GM23248 (cell line): ENCODE results near the gene GADD45G. TPM values are rescaled to one million over a fixed set of nuclear protein-coding genes. Genes with fewer than 3 reads are reported as not detected.
A peak's percentile ranks its signal among the peaks of the same experiment; 100 is the strongest.

Experiments used
- DNase-seq: peaks from one replicate; pipeline ENCODE4 v3.0.0-alpha.2; 2015
- H2AFZ ChIP-seq: fragments of 200-600 bp; sonication (generic); 2 replicates; pipeline ENCODE4 v1.6.1; 2016; ENCODE audit warnings: antibody characterized with exemption
- H3F3A ChIP-seq: fragments of 200-600 bp; sonication (generic); 2 replicates; pipeline ENCODE4 v1.6.1; 2016; ENCODE audit warnings: mild to moderate bottlenecking, antibody characterized with exemption, mixed run types; ENCODE audit not compliant: insufficient read depth
- H3K27ac ChIP-seq: fragments of 200-600 bp; sonication (generic); 2 replicates; pipeline ENCODE4 v1.5.1; 2016; ENCODE audit warnings: mild to moderate bottlenecking
- H3K27me3 ChIP-seq: fragments of 200-600 bp; sonication (generic); replicated peaks from 2 replicates; pipeline ENCODE4 v1.6.1; 2016; ENCODE audit warnings: mild to moderate bottlenecking; ENCODE audit not compliant: insufficient read depth
- H3K36me3 ChIP-seq: fragments of 200-600 bp; sonication (generic); 2 replicates; pipeline ENCODE4 v1.6.1; 2016; ENCODE audit warnings: low read depth, mild to moderate bottlenecking
- H3K4me1 ChIP-seq: fragments of 200-600 bp; sonication (generic); 2 replicates; pipeline ENCODE4 v1.6.1; 2016; ENCODE audit warnings: mild to moderate bottlenecking; ENCODE audit not compliant: insufficient read depth
- H3K4me2 ChIP-seq: fragments of 200-600 bp; sonication (generic); one replicate; pipeline ENCODE4 v1.6.1; 2016; ENCODE audit warnings: mild to moderate bottlenecking; ENCODE audit not compliant: unreplicated experiment
- H3K4me3 ChIP-seq: fragments of 200-600 bp; sonication (generic); 2 replicates; pipeline ENCODE4 v1.5.1; 2016; ENCODE audit warnings: mild to moderate bottlenecking
- H3K79me2 ChIP-seq: fragments of 200-600 bp; sonication (generic); 2 replicates; pipeline ENCODE4 v1.6.1; 2016; ENCODE audit warnings: mild to moderate bottlenecking; ENCODE audit not compliant: insufficient read depth
- H3K9ac ChIP-seq: fragments of 200-600 bp; sonication (generic); 2 replicates; pipeline ENCODE4 v1.6.1; 2016; ENCODE audit warnings: mild to moderate bottlenecking
- H3K9me2 ChIP-seq: fragments of 200-600 bp; sonication (generic); 2 replicates; pipeline ENCODE4 v1.6.1; 2016; ENCODE audit warnings: mixed run types, mild to moderate bottlenecking, moderate library complexity; ENCODE audit not compliant: insufficient read depth
- H3K9me3 ChIP-seq: fragments of 200-600 bp; sonication (generic); one replicate; pipeline ENCODE4 v1.6.1; 2017; ENCODE audit warnings: low read depth
- H4K20me1 ChIP-seq: fragments of 200-600 bp; sonication (generic); 2 replicates; pipeline ENCODE4 v1.6.0; 2016; ENCODE audit not compliant: insufficient read depth
- EZH2 ChIP-seq: fragments of 200-600 bp; sonication (generic); IDR thresholded peaks from 2 replicates; pipeline ENCODE4 v1.6.1; 2018; ENCODE audit warnings: antibody characterized with exemption, mild to moderate bottlenecking; ENCODE audit not compliant: insufficient read depth, poor library complexity, severe bottlenecking
- EZH2phosphoT487 ChIP-seq: fragments of 200-600 bp; sonication (generic); IDR thresholded peaks from 2 replicates; pipeline ENCODE4 v1.6.1; 2018; ENCODE audit warnings: antibody characterized with exemption, moderate library complexity, mild to moderate bottlenecking, low read depth; ENCODE audit not compliant: insufficient read depth
- WGBS, 2 experiments: methylation state at CpG; one replicate each; pipeline ENCODE4 v1.1.6; 2015 to 2017; ENCODE audit warnings: low lambda C conversion rate in 2 of 2, low coverage in 1 of 2; ENCODE audit errors: missing lambda C conversion rate in 2 of 2; 5-methylcytosine and 5-hydroxymethylcytosine counted together
- in situ Hi-C: fragments of 300-500 bp; cut with MboI; formaldehyde crosslinking; loops from 2 replicates; pipeline ENCODE4 v1.15.0; 2020
- polyA plus RNA-seq: library from polyadenylated mRNA; unstranded; fragments of >200 nt; fragmentation: Nextera tagmentation; extraction: Ambion mirVana; gene quantifications from 2 replicates; pipeline ENCODE4 v1.2.1, GENCODE V29; 2016
- total RNA-seq: library from RNA; depleted of rRNA; stranded (reverse); fragments of >200 nt; shearing (Covaris generic); gene quantifications from 2 replicates; pipeline ENCODE4 v1.2.3, GENCODE V29; 2014

GADD45G gene
- total and polyA plus RNA-seq, 2 experiments from 2014 or later = 0.54 to 1.2 TPM

GRCh38 chr9:89595646-89596045, 9.2 kb upstream of the GADD45G start:
- H3K9me2 ChIP-seq = no peaks in the 10 kb centered on the region
- H3K36me3 ChIP-seq = no peaks in the 10 kb centered on the region
- no peak overlapping the region for H2AFZ ChIP-seq
- no peak overlapping the region for H3K4me2 ChIP-seq
- H3K4me3 ChIP-seq = no peak overlapping the region
- DNase-seq = no peak
- in situ Hi-C loops = loop anchor here (10.0 kb wide), 1 partner anchor 1269 kb away; no protein-coding TSS in a partner anchor
- no peak overlapping the region for H3K9ac ChIP-seq
- H3K9me3 ChIP-seq = no peaks in the 10 kb centered on the region
- H3K4me1 ChIP-seq = no peaks in the 10 kb centered on the region
- no peaks in the 10 kb centered on the region for H3F3A ChIP-seq
- 60% methylated on average over 3 of the region's 3 CpGs for WGBS, 2 experiments
- peaks cover 18% of the 10 kb centered on the region; the same call in 1 of the 2 replicates for H3K27me3 ChIP-seq
- no peaks in the 10 kb centered on the region for H4K20me1 ChIP-seq
- TF ChIP-seq EZH2phosphoT487 (no peak), EZH2 (no peak)
- no peaks in the 10 kb centered on the region for H3K79me2 ChIP-seq
- H3K27ac ChIP-seq = no peak overlapping the region

DNA sequence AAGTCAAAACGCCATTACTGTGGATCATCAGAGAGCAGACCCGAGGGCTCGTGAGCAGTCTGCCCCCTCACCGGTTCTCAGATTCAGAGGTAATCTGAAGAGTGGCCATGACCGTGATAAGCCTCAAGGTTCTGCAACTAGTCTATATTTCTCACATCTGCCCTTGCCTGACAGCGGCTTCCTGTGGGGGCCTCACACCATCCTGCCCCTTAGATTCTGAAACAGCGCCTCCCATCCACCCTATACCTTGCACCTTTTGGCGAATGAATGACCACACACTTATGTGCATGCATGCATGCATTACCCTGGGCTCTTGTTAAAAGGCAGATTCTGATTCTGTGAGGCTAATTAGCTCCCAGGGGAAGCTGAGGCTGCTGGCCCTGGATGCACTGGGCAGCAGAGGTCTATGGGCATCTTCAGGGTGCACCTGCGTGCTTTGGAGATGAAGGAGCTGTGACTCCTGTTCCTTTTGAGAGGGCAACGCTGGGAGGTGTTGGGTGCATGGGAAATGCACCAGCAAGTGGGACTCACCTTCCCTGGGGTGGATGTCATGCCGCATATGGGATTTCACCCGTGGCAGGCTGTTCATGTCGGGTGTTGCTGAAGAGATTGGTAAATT, 7.8 kb upstream of the GADD45G start:
- H3K36me3 ChIP-seq = no peaks in the 10 kb centered on the region
- H3K9ac ChIP-seq = no peak overlapping the region
- no peak overlapping the region for H3K4me2 ChIP-seq
- H3K9me2 ChIP-seq = no peaks in the 10 kb centered on the region
- no peaks in the 10 kb centered on the region for H3K79me2 ChIP-seq
- no peaks in the 10 kb centered on the region for H3K9me3 ChIP-seq
- no peaks in the 10 kb centered on the region for H4K20me1 ChIP-seq
- in situ Hi-C loops = loop anchor here (10.0 kb wide), 1 partner anchor 1268 kb away; no protein-coding TSS in a partner anchor
- 63 to 64% methylated on average over 13 of the region's 13 CpGs for whole genome bisulfite sequencing, 2 experiments
- peaks cover 18% of the 10 kb centered on the region; the same call in 1 of the 2 replicates for H3K27me3 ChIP-seq
- no peaks in the 10 kb centered on the region for H3F3A ChIP-seq
- H2AFZ ChIP-seq = no peak overlapping the region
- DNase-seq = no peak
- no peak for TF ChIP-seq EZH2
- no peak for TF ChIP-seq EZH2phosphoT487
- H3K4me1 ChIP-seq = no peaks in the 10 kb centered on the region
- H3K27ac ChIP-seq = no peak overlapping the region
- no peak overlapping the region for H3K4me3 ChIP-seq

- no peaks in the 10 kb centered on the region for H3K9me2 ChIP-seq
- in situ Hi-C loops = loop anchor here (10.0 kb wide), 1 partner anchor 1267 kb away; no protein-coding TSS in a partner anchor
- H3K36me3 ChIP-seq = no peaks in the 10 kb centered on the region
- H2AFZ ChIP-seq = no peak overlapping the region
- peaks cover 18% of the 10 kb centered on the region; the same call in 1 of the 2 replicates for H3K27me3 ChIP-seq
- H3K4me2 ChIP-seq = no peak overlapping the region
- 35 to 43% methylated on average over 7 of the region's 7 CpGs for WGBS, 2 experiments
- H3K27ac ChIP-seq = no peak overlapping the region
- H3K9me3 ChIP-seq = no peaks in the 10 kb centered on the region
- H3K4me1 ChIP-seq = no peaks in the 10 kb centered on the region
- no peak overlapping the region for H3K4me3 ChIP-seq
- H4K20me1 ChIP-seq = no peaks in the 10 kb centered on the region
- peak; percentile 68 for DNase-seq
- H3F3A ChIP-seq = no peaks in the 10 kb centered on the region
- H3K79me2 ChIP-seq = no peaks in the 10 kb centered on the region
- no peak for TF ChIP-seq EZH2
- no peak for TF ChIP-seq EZH2phosphoT487
- H3K9ac ChIP-seq = no peak overlapping the region
Measured at GRCh38 chr9:89597711-89598362, 7.0 kb upstream of the GADD45G start.

DNA sequence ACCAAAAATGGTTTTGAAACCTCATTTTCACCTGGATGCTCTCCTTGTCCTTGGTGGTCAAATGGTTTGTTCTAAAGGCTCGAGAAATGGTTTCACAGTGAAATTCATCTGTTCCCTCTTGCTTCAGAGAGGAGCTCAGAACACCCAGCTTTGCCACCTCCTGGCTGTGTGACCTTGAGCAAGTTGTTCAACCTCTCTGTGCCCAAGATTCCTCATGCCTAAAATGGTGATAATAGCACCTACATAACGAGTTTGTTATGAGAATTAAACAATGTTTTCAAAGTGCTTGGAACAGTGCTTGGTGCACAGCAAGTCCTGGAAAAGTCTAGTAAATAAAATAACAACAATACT, 6.5 kb upstream of the GADD45G start:
- no peak overlapping the region for H3K27ac ChIP-seq
- no peak overlapping the region for H3K9ac ChIP-seq
- WGBS, 2 experiments = 0% methylated on average over 2 of the region's 2 CpGs
- H3K4me3 ChIP-seq = no peak overlapping the region
- H3K4me2 ChIP-seq = no peak overlapping the region
- no peaks in the 10 kb centered on the region for H3F3A ChIP-seq
- TF ChIP-seq EZH2 = no peak
- no peaks in the 10 kb centered on the region for H3K79me2 ChIP-seq
- H3K27me3 ChIP-seq = peaks cover 18% of the 10 kb centered on the region; the same call in 1 of the 2 replicates
- H3K9me3 ChIP-seq = no peaks in the 10 kb centered on the region
- H4K20me1 ChIP-seq = no peaks in the 10 kb centered on the region
- no peaks in the 10 kb centered on the region for H3K9me2 ChIP-seq
- no peak for DNase-seq
- in situ Hi-C loops = loop anchor here (10.0 kb wide), 1 partner anchor 1266 kb away; no protein-coding TSS in a partner anchor
- H3K36me3 ChIP-seq = no peaks in the 10 kb centered on the region
- H3K4me1 ChIP-seq = 0 out of 2 replicates have a peak, but pooled peaks cover 3% of the 10 kb centered on the region
- H2AFZ ChIP-seq = no peak overlapping the region
